H1 (cell line): ENCODE results near the gene ANKRD40CL. TPM values are rescaled to one million over a fixed set of nuclear protein-coding genes. Genes with fewer than 3 reads are reported as not detected.

ENCODE experiments used
- CTCF ChIA-PET: fragments of 300-600 bp; sonication (Branson Sonifier 250); formaldehyde crosslinking; loops from one replicate; lab custom pipeline; 2021; ENCODE audit not compliant: partially characterized antibody; lab: Charles Lee
- POLR2A ChIA-PET: fragments of 300-600 bp; sonication (Branson Sonifier 250); formaldehyde crosslinking; loops from one replicate; lab custom pipeline; 2021; ENCODE audit warnings: inconsistent platforms; ENCODE audit not compliant: partially characterized antibody; lab: Charles Lee
- DNase-seq, 2 experiments: peaks; one replicate each; pipeline versions ENCODE4 v3.0.0 to v3.0.0-alpha.2; 2010 to 2022; ENCODE audit warnings: low spot score in 2 of 2, low read depth in 1 of 2, mixed read lengths in 1 of 2
- FAIRE-seq: peaks from 2 replicates; lab custom pipeline; 2011; peaks lifted over from hg19 to GRCh38; lab: Jason Lieb, UNC
- H2AFZ ChIP-seq: 2 replicates; pipeline ENCODE4 v1.8.1; 2012; ENCODE audit warnings: low read length, inconsistent platforms
- H2AK5ac ChIP-seq: 2 replicates; pipeline ENCODE4 v1.6.1; 2013; ENCODE audit warnings: low read depth, low read length
- H2BK120ac ChIP-seq: replicated peaks from 2 replicates; pipeline ENCODE3; 2013; ENCODE audit warnings: low read depth, low read length, inconsistent platforms
- H2BK12ac ChIP-seq: 2 replicates; pipeline ENCODE4 v1.6.1; 2013; ENCODE audit warnings: low read depth, low read length
- H2BK15ac ChIP-seq: 2 replicates; pipeline ENCODE4 v1.6.1; 2013; ENCODE audit warnings: low read length
- H2BK20ac ChIP-seq: 2 replicates; pipeline ENCODE4 v1.6.1; 2013; ENCODE audit warnings: low read length
- H2BK5ac ChIP-seq: 2 replicates; pipeline ENCODE4 v1.6.1; 2013; ENCODE audit warnings: low read depth, low read length
- H3K14ac ChIP-seq: 2 replicates; pipeline ENCODE4 v1.6.1; 2013; ENCODE audit warnings: inconsistent platforms; ENCODE audit not compliant: insufficient read length
- H3K18ac ChIP-seq: 2 replicates; pipeline ENCODE4 v1.6.1; 2013; ENCODE audit warnings: low read length; ENCODE audit errors: extremely low read depth
- H3K23ac ChIP-seq: 2 replicates; pipeline ENCODE4 v1.6.1; 2013; ENCODE audit warnings: inconsistent platforms; ENCODE audit not compliant: insufficient read length
- H3K23me2 ChIP-seq: 2 replicates; pipeline ENCODE4 v1.6.1; 2013; ENCODE audit warnings: low read depth, low read length
- H3K27ac ChIP-seq: 2 replicates; pipeline ENCODE4 v1.6.1; 2011; ENCODE audit warnings: low read depth, low read length, inconsistent platforms
- H3K27me3 ChIP-seq, 4 experiments: replicated peaks in 1 of 4; 1 replicate in 1 of 4; 2 replicates in 3 of 4; pipeline versions ENCODE4 v1.6.1 to v1.8.1; 2011 to 2013; ENCODE audit warnings: low read length in 3 of 4, mild to moderate bottlenecking in 3 of 4, inconsistent platforms in 2 of 4, mixed read lengths in 2 of 4, moderate library complexity in 1 of 4; ENCODE audit not compliant: control insufficient read depth in 3 of 4, insufficient read depth in 3 of 4; ENCODE audit errors: extremely low read depth in 1 of 4
- H3K36me3 ChIP-seq, 4 experiments: 2 replicates each; pipeline versions ENCODE4 v1.6.1 to v1.8.1; 2011 to 2013; ENCODE audit warnings: mild to moderate bottlenecking in 4 of 4, low read length in 3 of 4, moderate library complexity in 2 of 4, control low read depth in 1 of 4, inconsistent platforms in 1 of 4; ENCODE audit not compliant: insufficient read depth in 4 of 4, control insufficient read depth in 2 of 4
- H3K4ac ChIP-seq: replicated peaks from 2 replicates; pipeline ENCODE3; 2013; ENCODE audit warnings: low read length, low read depth, mixed read lengths, inconsistent platforms; ENCODE audit not compliant: insufficient read length
- H3K4me1 ChIP-seq, 4 experiments: replicated peaks in 1 of 4; 1 replicate in 1 of 4; 2 replicates in 3 of 4; pipeline versions ENCODE4 v1.6.1 to v1.8.1; 2011 to 2013; ENCODE audit warnings: low read length in 3 of 4, inconsistent platforms in 2 of 4, mixed read lengths in 1 of 4; ENCODE audit not compliant: insufficient read depth in 4 of 4, control insufficient read depth in 3 of 4
- H3K4me2 ChIP-seq, 2 experiments: 2 replicates each; pipeline versions ENCODE4 v1.6.1 to v1.8.1; 2011 to 2013; ENCODE audit warnings: low read depth in 2 of 2, low read length in 2 of 2, control low read depth in 1 of 2, inconsistent platforms in 1 of 2, mild to moderate bottlenecking in 1 of 2; ENCODE audit not compliant: insufficient read depth in 1 of 2
- H3K4me3 ChIP-seq, 4 experiments: fragments of 200-600, 300-600 bp in 1 of 4; sonication (generic), shearing (Covaris generic), sonication (Bioruptor Twin) in 1 of 4; 2 replicates each; pipeline versions ENCODE4 v1.5.1 to v1.8.1; 2011 to 2016; ENCODE audit warnings: low read length in 4 of 4, low read depth in 3 of 4, control low read depth in 2 of 4, inconsistent platforms in 2 of 4, mild to moderate bottlenecking in 2 of 4, mixed read lengths in 1 of 4, moderate library complexity in 1 of 4; ENCODE audit not compliant: insufficient read depth in 2 of 4; ENCODE audit errors: extremely low read depth in 1 of 4
- H3K56ac ChIP-seq: replicated peaks from 2 replicates; pipeline ENCODE3; 2013; ENCODE audit warnings: low read depth, mild to moderate bottlenecking, mixed read lengths, low read length, inconsistent platforms; ENCODE audit not compliant: insufficient read length
- H3K79me1 ChIP-seq: 2 replicates; pipeline ENCODE4 v1.6.1; 2013; ENCODE audit warnings: low read depth, low read length, control low read depth
- H3K79me2 ChIP-seq, 2 experiments: 2 replicates each; pipeline versions ENCODE4 v1.6.1 to v1.8.1; 2012 to 2013; ENCODE audit warnings: low read length in 2 of 2, mild to moderate bottlenecking in 2 of 2, inconsistent platforms in 1 of 2; ENCODE audit not compliant: insufficient read depth in 2 of 2, control insufficient read depth in 1 of 2
- H3K9ac ChIP-seq, 4 experiments: replicated peaks in 1 of 4; 1 replicate in 1 of 4; 2 replicates in 3 of 4; pipeline versions ENCODE4 v1.6.1 to v1.8.1; 2011 to 2013; ENCODE audit warnings: low read depth in 3 of 4, low read length in 3 of 4, control low read depth in 2 of 4, mild to moderate bottlenecking in 2 of 4, moderate library complexity in 2 of 4, inconsistent platforms in 1 of 4; ENCODE audit errors: extremely low read depth in 1 of 4
- H3K9me3 ChIP-seq, 2 experiments: 2 replicates each; pipeline versions ENCODE4 v1.6.1 to v1.8.1; 2012 to 2013; ENCODE audit warnings: mild to moderate bottlenecking in 2 of 2, moderate library complexity in 2 of 2, control low read depth in 1 of 2, inconsistent platforms in 1 of 2, low read depth in 1 of 2, low read length in 1 of 2, mixed read lengths in 1 of 2; ENCODE audit not compliant: insufficient read depth in 2 of 2
- H4K20me1 ChIP-seq, 2 experiments: replicated peaks in 1 of 2; 2 replicates each; pipeline versions ENCODE3 to v1.8.1; 2011 to 2013; ENCODE audit warnings: inconsistent platforms in 2 of 2, low read length in 2 of 2, mild to moderate bottlenecking in 1 of 2; ENCODE audit not compliant: insufficient read depth in 2 of 2, control insufficient read depth in 1 of 2
- H4K5ac ChIP-seq: 2 replicates; pipeline ENCODE4 v1.6.1; 2013; ENCODE audit warnings: low read length, low read depth, mixed read lengths, inconsistent platforms; ENCODE audit not compliant: insufficient read length
- H4K8ac ChIP-seq: 2 replicates; pipeline ENCODE4 v1.8.0; 2013; ENCODE audit warnings: mild to moderate bottlenecking, moderate library complexity, low read length, inconsistent platforms; ENCODE audit not compliant: insufficient read depth; ENCODE audit errors: extremely low read depth
- H4K91ac ChIP-seq: replicated peaks from 2 replicates; pipeline ENCODE3; 2013; ENCODE audit warnings: low read length, mixed read lengths, inconsistent platforms; ENCODE audit not compliant: insufficient read length
- GTF2F1 ChIP-seq: IDR thresholded peaks from 2 replicates; pipeline ENCODE4 v1.6.1; 2012; ENCODE audit warnings: low read depth, low read length, improper control_type of control experiment, borderline replicate concordance
- WGBS, 2 experiments: shearing (Covaris generic) in 1 of 2; methylation state at CpG; one replicate each; pipeline versions ENCODE4 v1.1.6 to v1.1.7; 2013 to 2015; ENCODE audit warnings: low lambda C conversion rate in 2 of 2, mixed read lengths in 2 of 2, inconsistent platforms in 1 of 2, low coverage in 1 of 2, missing lambda C conversion rate in 1 of 2; ENCODE audit not compliant: insufficient replicate concordance in 2 of 2, insufficient coverage in 1 of 2, insufficient read length in 1 of 2; ENCODE audit errors: extremely low coverage in 1 of 2, missing lambda C conversion rate in 1 of 2; 5-methylcytosine and 5-hydroxymethylcytosine counted together
- polyA plus RNA-seq, 7 experiments: library from polyadenylated mRNA; depleted of rRNA in 3 of 7; stranded (reverse) in 5 of 7; unstranded in 2 of 7; fragments of >200 nt in 5 of 7; fragments of 200-250 nt in 2 of 7; gene quantifications; 1 replicate in 5 of 7; 2 replicates in 1 of 7; 4 replicates in 1 of 7; pipeline versions ENCODE4 v1.2.1 to v1.2.3, GENCODE V29; 2011 to 2013; ENCODE audit warnings: missing spikeins in 2 of 7, mixed read lengths in 2 of 7
- total RNA-seq: library from RNA; stranded (reverse); fragmentation: NEBNext Ultra II Directional; extraction: Animal tissue kit (Norgen Biotek cat#: 25700); gene quantifications from 2 replicates; pipeline ENCODE4 v1.2.1, GENCODE V29; 2021

ANKRD40CL gene
- total and polyA plus RNA-seq, 2 of the 8 experiments (the other 6 are each of a cell fraction or from before 2014, with no cell fraction given) = not detected

- H3K23me2 ChIP-seq = no peaks in the 10 kb centered on the region
- POLR2A ChIA-PET = interaction anchor here (1.1 to 3.5 kb wide), 5 partner anchors 15 to 164 kb away, joined by 3 to 14 read pairs (median 3); partner anchors contain the start of gene TOB1
- H3K27me3 ChIP-seq = no peaks in the 10 kb centered on the region
- no peak overlapping the region for H2BK5ac ChIP-seq
- H3K9ac ChIP-seq = no peak overlapping the region
- DNase-seq (no peak), FAIRE-seq (no peak)
- no peak overlapping the region for H3K14ac ChIP-seq
- no peak overlapping the region for H2BK120ac ChIP-seq
- no peak overlapping the region for H2BK15ac ChIP-seq
- H3K4me3 ChIP-seq = no peak overlapping the region
- no peak overlapping the region for H3K27ac ChIP-seq
- no peak overlapping the region for H3K56ac ChIP-seq
- no peak overlapping the region for H2BK12ac ChIP-seq
- H3K79me1 ChIP-seq = no peaks in the 10 kb centered on the region
- H3K23ac ChIP-seq = no peak overlapping the region
- H3K4me1 ChIP-seq = peaks cover 0 to 3% (median 0%) of the 10 kb centered on the region in 4 experiments; a peak in 1 of 7 replicates
- 93% methylated on average over 2 of the region's 2 CpGs; no CpG with 5 or more reads in 1 of the 2 experiments for WGBS, 2 experiments
- no peaks in the 10 kb centered on the region for H3K36me3 ChIP-seq
- H3K4ac ChIP-seq = no peak overlapping the region
- no peak overlapping the region for H2BK20ac ChIP-seq
- H3K79me2 ChIP-seq = no peaks in the 10 kb centered on the region
- CTCF ChIA-PET = interaction anchor here (0.6 to 7.1 kb wide), 32 partner anchors 8 to 324 kb away, joined by 3 to 223 read pairs (median 8); partner anchors contain the start of genes ANKRD40CL, TOB1 and WFIKKN2
- H4K91ac ChIP-seq = no peak overlapping the region
- no peak overlapping the region for H2AFZ ChIP-seq
- H3K9me3 ChIP-seq = no peaks in the 10 kb centered on the region
- H4K20me1 ChIP-seq = no peaks in the 10 kb centered on the region
- H3K4me2 ChIP-seq = no peak overlapping the region
- no peak overlapping the region for H3K18ac ChIP-seq
- H4K5ac ChIP-seq = no peak overlapping the region
- no peak overlapping the region for H2AK5ac ChIP-seq
- no peak overlapping the region for H4K8ac ChIP-seq
- TF ChIP-seq GTF2F1 = no peak
Measured at GRCh38 chr17:50783905-50784304, 16.6 kb upstream of the ANKRD40CL start.
